HepG2 (cell line): ENCODE data around the gene HDHD3. TPM values are rescaled to one million over a fixed set of nuclear protein-coding genes. Genes with fewer than 3 reads are reported as not detected.
A peak's percentile ranks its signal among the peaks of the same experiment; 100 is the strongest.

ENCODE experiments used
- ELK4 ChIP-seq: sonication (generic); formaldehyde crosslinking; IDR thresholded peaks from 2 replicates; pipeline ENCODE4 v1.9.0; 2021; ENCODE audit warnings: missing genetic modification reagents, borderline replicate concordance
- FLYWCH1 ChIP-seq: sonication (generic); formaldehyde crosslinking; IDR thresholded peaks from 2 replicates; pipeline ENCODE4 v1.8.1; 2023; ENCODE audit warnings: mild to moderate bottlenecking, missing genetic modification reagents
- HDAC2 ChIP-seq: sonication (generic); formaldehyde crosslinking; IDR thresholded peaks from 2 replicates; pipeline ENCODE4 v1.4.0; 2020; ENCODE audit warnings: missing genetic modification reagents
- MIER2 ChIP-seq: IDR thresholded peaks from 2 replicates; pipeline ENCODE4 v1.6.1; 2016; ENCODE audit warnings: missing biosample characterization, missing genetic modification reagents
- MXD4 ChIP-seq: IDR thresholded peaks from 2 replicates; pipeline ENCODE4 v1.6.1; 2016; ENCODE audit warnings: mild to moderate bottlenecking, missing biosample characterization, missing genetic modification reagents
- NR2C2 ChIP-seq: sonication (generic); formaldehyde crosslinking; IDR thresholded peaks from 2 replicates; pipeline ENCODE4 v1.4.0; 2020; ENCODE audit warnings: missing genetic modification reagents, mild to moderate bottlenecking, moderate library complexity, borderline replicate concordance
- RBM39 ChIP-seq: fragments of 200-400 bp; formaldehyde crosslinking; IDR thresholded peaks from one replicate; pipeline ENCODE4 v1.6.1; 2018; ENCODE audit warnings: antibody characterized with exemption, mild to moderate bottlenecking, low read depth, low read length; ENCODE audit not compliant: poor library complexity, severe bottlenecking
- ZHX2 ChIP-seq, 2 experiments: sonication (generic) in 1 of 2; formaldehyde crosslinking in 1 of 2; IDR thresholded peaks; 2 replicates each; pipeline versions ENCODE4 v1.6.1 to v1.9.0; 2014 to 2022; ENCODE audit warnings: antibody characterized with exemption in 1 of 2, borderline replicate concordance in 1 of 2, inconsistent platforms in 1 of 2, low read depth in 1 of 2, missing genetic modification reagents in 1 of 2
- ZNF362 ChIP-seq: sonication (generic); formaldehyde crosslinking; IDR thresholded peaks from 2 replicates; pipeline ENCODE4 v1.4.0; 2020; ENCODE audit warnings: missing genetic modification reagents, mild to moderate bottlenecking, borderline replicate concordance
- ZNF713 ChIP-seq: sonication (generic); formaldehyde crosslinking; IDR thresholded peaks from 2 replicates; pipeline ENCODE4 v1.4.0; 2020; ENCODE audit warnings: mild to moderate bottlenecking, missing genetic modification reagents
- ZNF891 ChIP-seq: sonication (generic); formaldehyde crosslinking; IDR thresholded peaks from 2 replicates; pipeline ENCODE4 v1.5.0; 2020; ENCODE audit warnings: mild to moderate bottlenecking, missing genetic modification reagents
- ZUFSP ChIP-seq: sonication (generic); formaldehyde crosslinking; IDR thresholded peaks from 2 replicates; pipeline ENCODE4 v1.9.0; 2021; ENCODE audit warnings: missing genetic modification reagents, mild to moderate bottlenecking, borderline replicate concordance
- ZXDC ChIP-seq: sonication (generic); formaldehyde crosslinking; IDR thresholded peaks from 2 replicates; pipeline ENCODE4 v1.5.0; 2020; ENCODE audit warnings: mild to moderate bottlenecking, missing genetic modification reagents
- polyA plus RNA-seq, 8 experiments: library from polyadenylated mRNA; depleted of rRNA in 3 of 8; stranded (reverse) in 7 of 8; unstranded in 1 of 8; fragments of >200 nt; fragmentation: Illumina TruSeq in 4 of 8; extraction: Trizol in 4 of 8; gene quantifications; 2 replicates each; pipeline versions ENCODE4 v1.2.1 to v1.2.3, GENCODE V29; 2011 to 2016; ENCODE audit warnings: low read depth in 4 of 8, missing spikeins in 1 of 8, mixed read lengths in 1 of 8; ENCODE audit not compliant: insufficient read depth in 1 of 8
- total RNA-seq, 5 experiments: library from RNA; depleted of rRNA; stranded (reverse); fragments of >200 nt; fragmentation: Illumina TruSeq; extraction: Trizol; gene quantifications; 2 replicates each; pipeline ENCODE4 v1.2.3, GENCODE V29; 2016; ENCODE audit warnings: low read depth in 1 of 5

Gene HDHD3
- total and polyA plus RNA-seq, 2 of the 13 experiments (the other 11 are each of a cell fraction or from before 2014, with no cell fraction given), result 23.1 to 38.5 TPM

GRCh38 chr9:113387560-113388230 is 10.9 kb upstream of the HDHD3 start (continued):
- no peak for TF ChIP-seq ZUFSP (CRISPR knock-in tag)
- TF ChIP-seq ZNF713 (CRISPR knock-in tag), result no peak
- TF ChIP-seq NR2C2 (CRISPR knock-in tag), result peak; percentile 89
- 0 out of 2 replicates have a peak, but pooled peaks have one; percentile 37 for TF ChIP-seq MIER2 (CRISPR knock-in tag)
- TF ChIP-seq ZXDC, result no peak
- TF ChIP-seq ZHX2 (IDR thresholded peaks at IDR 0.05; ENCODE audit: low read depth), result no peak
- no peak for TF ChIP-seq ZHX2 (CRISPR knock-in tag; IDR thresholded peaks at IDR 0.05; ENCODE audit: borderline replicate concordance)
- no peak for TF ChIP-seq ELK4 (CRISPR knock-in tag)
- no peak for TF ChIP-seq ZNF362 (CRISPR knock-in tag)
- peak; percentile 53 for TF ChIP-seq RBM39
- TF ChIP-seq HDAC2 (CRISPR knock-in tag), result peak; percentile 86
- 0 out of 2 replicates have a peak, but pooled peaks have one; percentile 22 for TF ChIP-seq ZNF891 (CRISPR knock-in tag)
- no peak for TF ChIP-seq FLYWCH1 (CRISPR knock-in tag)
- TF ChIP-seq MXD4 (CRISPR knock-in tag), result no peak
